Activated CD8-positive, alpha-beta T cell treated with anti-CD3 and anti-CD28 coated beads for 36 hours (primary cell): Measurements from ENCODE around the gene ANP32B. TPM values are rescaled to one million over a fixed set of nuclear protein-coding genes. Genes with fewer than 3 reads are reported as not detected.

Source experiments
- ATAC-seq: fragments of 200-7000 bp; cut with Tn5 transposase; one replicate; pipeline ENCODE4 v1.10.0; 2021; ENCODE audit warnings: mild to moderate bottlenecking, moderate library complexity
- CTCF ChIA-PET: fragments of 350-600 bp; sonication (Branson Sonifier 250); formaldehyde crosslinking; loops from one replicate; lab custom pipeline; 2021; ENCODE audit warnings: antibody characterized with exemption; lab: Charles Lee
- POLR2A ChIA-PET: fragments of 350-600 bp; sonication (Branson Sonifier 250); formaldehyde crosslinking; loops from one replicate; lab custom pipeline; 2021; ENCODE audit warnings: antibody characterized with exemption; lab: Charles Lee
- DNase-seq: peaks from one replicate; pipeline ENCODE4 v3.0.0-alpha.2; 2020
- H3K27ac Mint-ChIP-seq: one replicate; pipeline ENCODE4 v1.8.0; 2021; ENCODE audit warnings: mild to moderate bottlenecking, mixed read lengths
- H3K27me3 Mint-ChIP-seq: one replicate; pipeline ENCODE4 v1.8.0; 2021; ENCODE audit warnings: mixed read lengths
- H3K36me3 Mint-ChIP-seq: one replicate; pipeline ENCODE4 v1.8.0; 2021; ENCODE audit warnings: low read depth, mixed read lengths
- H3K4me1 Mint-ChIP-seq: one replicate; pipeline ENCODE4 v1.8.0; 2021; ENCODE audit warnings: low read depth, mixed read lengths
- H3K4me3 Mint-ChIP-seq: one replicate; pipeline ENCODE4 v1.8.0; 2021; ENCODE audit warnings: mild to moderate bottlenecking, moderate library complexity, mixed read lengths
- H3K9me3 Mint-ChIP-seq: one replicate; pipeline ENCODE4 v1.8.0; 2021; ENCODE audit warnings: mixed read lengths
- intact Hi-C: fragments of 100-400 bp; cut with micrococcal nuclease; formaldehyde crosslinking; loops from one replicate; pipeline ENCODE4 v1.10.0; 2022
- total RNA-seq, 2 experiments: library from RNA; stranded (reverse); gene quantifications; one replicate each; pipeline ENCODE4 v1.2.3, GENCODE V29; 2021
- TF ChIP-seq, protein P1 (sequence below): fragments of 200-600 bp; IDR thresholded peaks from one replicate; pipeline ENCODE4 v1.8.0; 2022; ENCODE audit warnings: antibody characterized with exemption, mild to moderate bottlenecking

The ANP32B gene
- total RNA-seq, 2 experiments from 2014 or later: 374 to 389 TPM

DNA sequence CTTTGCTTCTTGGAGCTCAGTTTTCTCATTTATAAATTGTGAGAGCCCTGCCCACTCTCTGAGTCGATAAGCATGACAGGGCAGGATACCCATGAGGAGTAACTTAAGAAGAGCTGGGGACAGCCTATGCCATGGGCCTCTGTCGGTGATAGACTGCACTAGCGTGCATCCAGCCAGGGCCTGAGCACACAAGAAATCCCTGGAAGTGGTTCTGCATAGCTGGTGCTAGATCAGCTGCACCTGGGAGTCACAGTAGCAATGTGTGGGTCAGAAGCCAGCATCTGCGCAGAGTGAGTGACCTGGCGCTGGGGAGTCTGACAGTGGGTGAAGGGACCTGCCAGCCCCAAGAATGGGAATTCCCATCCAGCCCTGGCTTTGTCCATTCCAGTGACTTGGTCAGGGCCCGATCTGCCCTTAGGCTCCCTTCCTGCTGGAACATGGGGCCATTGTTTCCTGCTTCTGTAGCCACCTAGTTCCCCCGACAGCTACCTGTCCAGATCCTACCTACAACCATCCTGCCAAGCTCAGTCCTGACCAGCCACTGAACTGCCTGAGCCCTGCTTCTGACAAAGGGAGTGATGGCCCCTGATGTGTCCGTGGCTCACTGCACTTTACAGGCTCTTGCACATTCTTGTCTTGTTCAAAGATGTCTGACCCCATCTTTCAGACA lies 37.5 kb downstream of the ANP32B start:
- intact Hi-C loops: no loop called here
- no peaks in the 10 kb centered on the region for H3K27me3 Mint-ChIP-seq
- no peak for ATAC-seq
- peaks cover 2% of the 10 kb centered on the region for H3K4me1 Mint-ChIP-seq
- H3K9me3 Mint-ChIP-seq: no peaks in the 10 kb centered on the region
- H3K4me3 Mint-ChIP-seq: no peak overlapping the region
- CTCF ChIA-PET: interaction anchor here (0.9 to 4.7 kb wide), 6 partner anchors 12 to 98 kb away, joined by 3 to 21 read pairs (median 4); partner anchors contain the start of gene TRMO
- POLR2A ChIA-PET: interaction anchor here (0.6 to 1.8 kb wide), 5 partner anchors 9 to 293 kb away, joined by 3 to 5 read pairs (median 3); no protein-coding TSS in a partner anchor
- DNase-seq: no peak
- TF ChIP-seq, protein P1, sequence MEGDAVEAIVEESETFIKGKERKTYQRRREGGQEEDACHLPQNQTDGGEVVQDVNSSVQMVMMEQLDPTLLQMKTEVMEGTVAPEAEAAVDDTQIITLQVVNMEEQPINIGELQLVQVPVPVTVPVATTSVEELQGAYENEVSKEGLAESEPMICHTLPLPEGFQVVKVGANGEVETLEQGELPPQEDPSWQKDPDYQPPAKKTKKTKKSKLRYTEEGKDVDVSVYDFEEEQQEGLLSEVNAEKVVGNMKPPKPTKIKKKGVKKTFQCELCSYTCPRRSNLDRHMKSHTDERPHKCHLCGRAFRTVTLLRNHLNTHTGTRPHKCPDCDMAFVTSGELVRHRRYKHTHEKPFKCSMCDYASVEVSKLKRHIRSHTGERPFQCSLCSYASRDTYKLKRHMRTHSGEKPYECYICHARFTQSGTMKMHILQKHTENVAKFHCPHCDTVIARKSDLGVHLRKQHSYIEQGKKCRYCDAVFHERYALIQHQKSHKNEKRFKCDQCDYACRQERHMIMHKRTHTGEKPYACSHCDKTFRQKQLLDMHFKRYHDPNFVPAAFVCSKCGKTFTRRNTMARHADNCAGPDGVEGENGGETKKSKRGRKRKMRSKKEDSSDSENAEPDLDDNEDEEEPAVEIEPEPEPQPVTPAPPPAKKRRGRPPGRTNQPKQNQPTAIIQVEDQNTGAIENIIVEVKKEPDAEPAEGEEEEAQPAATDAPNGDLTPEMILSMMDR: no peak
- H3K27ac Mint-ChIP-seq: no peak overlapping the region
- peaks cover 30% of the 10 kb centered on the region for H3K36me3 Mint-ChIP-seq

DNA sequence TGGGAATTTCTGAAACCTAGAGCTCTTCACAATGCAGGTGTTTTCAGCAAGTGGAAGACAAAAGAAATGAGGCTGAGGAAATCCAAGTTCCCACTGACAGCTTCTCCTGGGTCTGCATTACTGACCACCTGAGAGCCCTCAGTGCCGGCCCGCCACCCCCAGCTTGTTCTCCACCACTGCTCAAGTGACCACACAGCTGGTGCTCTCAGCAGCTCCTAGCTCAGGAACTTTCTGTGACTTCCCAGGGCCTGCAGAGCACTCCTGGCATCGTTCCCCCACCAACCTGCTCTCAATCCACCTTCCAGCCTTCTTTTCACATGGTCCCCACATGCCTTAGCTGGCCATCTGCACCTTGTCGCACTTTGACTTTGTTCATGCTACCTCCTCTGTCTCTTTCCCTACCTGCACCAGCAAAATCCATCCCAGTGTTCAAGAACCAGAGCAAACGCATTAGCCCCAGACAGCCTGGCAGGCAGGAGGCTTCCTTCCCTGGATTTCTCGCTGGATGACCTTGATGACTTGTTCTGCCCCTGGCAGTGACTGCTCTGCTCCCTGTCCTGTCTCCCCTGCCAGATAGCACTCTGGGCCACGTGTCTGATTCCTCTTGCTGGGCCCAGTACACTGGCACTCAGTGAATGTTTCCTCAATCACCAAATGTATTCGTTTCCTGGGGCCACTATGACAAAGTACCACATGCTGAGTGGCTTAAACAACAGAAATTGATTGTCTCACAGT lies 38.3 kb downstream of the ANP32B start:
- CTCF ChIA-PET: interaction anchor here (0.9 to 4.7 kb wide), 6 partner anchors 13 to 99 kb away, joined by 3 to 21 read pairs (median 3); partner anchors contain the start of gene TRMO
- H3K27me3 Mint-ChIP-seq: no peaks in the 10 kb centered on the region
- ATAC-seq: no peak
- no peak overlapping the region for H3K4me3 Mint-ChIP-seq
- intact Hi-C loops: no loop called here
- no peaks in the 10 kb centered on the region for H3K9me3 Mint-ChIP-seq
- peaks cover 27% of the 10 kb centered on the region for H3K36me3 Mint-ChIP-seq
- no peak for DNase-seq
- POLR2A ChIA-PET: interaction anchor here (0.7 to 1.8 kb wide), 4 partner anchors 15 to 292 kb away, joined by 3 to 5 read pairs (median 4); no protein-coding TSS in a partner anchor
- no peaks in the 10 kb centered on the region for H3K4me1 Mint-ChIP-seq
- TF ChIP-seq, protein P1: no peak
- H3K27ac Mint-ChIP-seq: no peak overlapping the region

DNA sequence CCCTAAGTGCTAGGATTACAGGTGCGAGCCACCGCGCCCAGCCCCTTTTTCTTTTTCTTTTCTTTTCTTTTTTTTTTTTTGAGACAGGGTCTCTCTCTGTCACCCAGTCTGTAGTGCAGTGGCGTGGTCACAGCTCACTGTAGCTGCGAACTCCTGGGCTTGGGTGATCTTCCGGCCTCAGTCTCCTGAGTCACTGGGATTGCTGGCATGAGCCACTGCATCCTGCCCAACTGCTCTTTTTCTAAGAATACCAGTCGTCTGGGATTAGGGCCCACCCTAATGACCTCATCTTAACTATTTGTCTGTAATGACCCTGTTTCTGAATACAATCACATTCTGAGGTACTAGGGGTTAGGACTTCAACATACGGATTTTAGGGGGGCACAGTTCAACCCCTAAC lies 39.3 kb downstream of the ANP32B start:
- Mint-ChIP-seq H3K4me1 (no peaks in the 10 kb centered on the region), H3K27ac (no peak overlapping the region), H3K4me3 (no peak overlapping the region), H3K36me3 (peaks cover 19% of the 10 kb centered on the region), H3K27me3 (no peaks in the 10 kb centered on the region), H3K9me3 (no peaks in the 10 kb centered on the region)
- no peak for ATAC-seq
- no peak for DNase-seq
- ChIA-PET POLR2A (no interaction called here), CTCF (interaction anchor here (1.3 to 4.1 kb wide), 2 partner anchors 12 to 17 kb away, joined by 3 to 19 read pairs; no protein-coding TSS in a partner anchor)
- TF ChIP-seq, protein P1: no peak
- intact Hi-C loops: no loop called here

DNA sequence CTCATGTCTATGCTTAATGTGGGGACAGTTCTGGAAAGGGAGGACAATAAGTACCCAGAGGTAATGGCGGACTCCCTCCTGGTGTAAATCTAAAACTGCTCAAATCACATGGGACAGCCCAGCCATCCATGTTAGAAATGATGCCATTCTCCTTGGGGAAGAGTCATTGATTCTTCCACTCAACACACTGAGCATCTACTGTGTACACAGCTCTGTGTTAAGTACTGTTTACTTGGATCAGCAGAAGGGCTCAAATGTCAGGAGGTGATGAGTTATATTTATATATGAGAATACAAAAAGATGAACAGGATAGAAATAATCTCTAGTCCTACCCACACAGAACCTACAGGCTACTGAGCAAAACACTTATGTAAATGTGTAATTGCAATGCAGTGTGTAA lies 41.6 kb downstream of the ANP32B start:
- peaks cover 11% of the 10 kb centered on the region for H3K36me3 Mint-ChIP-seq
- no peak for DNase-seq
- no peaks in the 10 kb centered on the region for H3K9me3 Mint-ChIP-seq
- ChIA-PET POLR2A (interaction anchor here (1.1 to 1.3 kb wide), 2 partner anchors 18 to 20 kb away, joined by 3 to 5 read pairs; no protein-coding TSS in a partner anchor), CTCF (interaction anchor here (1.6 to 4.1 kb wide), 2 partner anchors 10 to 103 kb away, joined by 5 to 19 read pairs; partner anchors contain the start of gene TRMO)
- ATAC-seq: no peak
- H3K4me1 Mint-ChIP-seq: no peaks in the 10 kb centered on the region
- intact Hi-C loops: no loop called here
- H3K27me3 Mint-ChIP-seq: no peaks in the 10 kb centered on the region
- H3K4me3 Mint-ChIP-seq: no peak overlapping the region
- no peak overlapping the region for H3K27ac Mint-ChIP-seq
- TF ChIP-seq, protein P1: no peak
